Measurements from ENCODE around the gene CDH23. TPM values are rescaled to one million over a fixed set of nuclear protein-coding genes. Genes with fewer than 3 reads are reported as not detected.

Gene CDH23
- total and polyA plus RNA-seq, 2 donors (not counting 1 experiment from before 2014, with no cell fraction given), result 0.01 to 0.17 TPM

DNA sequence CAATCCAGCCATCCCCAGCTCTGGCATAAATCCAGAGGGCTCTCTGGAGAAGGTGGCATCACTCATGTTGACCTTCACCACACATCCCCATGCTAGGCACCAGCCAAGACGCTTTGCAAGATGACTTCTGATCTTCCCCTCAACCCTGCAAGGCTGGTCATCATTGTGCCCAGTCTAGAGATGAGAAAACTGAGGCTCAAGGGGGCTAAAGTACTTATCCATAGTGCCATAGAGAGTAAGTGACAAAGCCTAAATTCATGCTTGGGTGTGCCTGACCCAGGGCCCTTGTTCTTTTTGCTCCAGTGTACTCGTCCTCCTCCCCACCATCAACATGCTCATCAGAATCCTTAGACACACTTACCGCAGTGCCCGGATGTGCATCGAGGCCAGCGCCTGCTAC lies 324.6 kb downstream of the CDH23 start:
- no peaks in the 10 kb centered on the region for H3K4me1 ChIP-seq (ENCODE audit: control insufficient read depth, extremely low read depth, insufficient read depth, low read length)
- no peak overlapping the region for H2AFZ ChIP-seq (ENCODE audit: low read length)
- no peaks in the 10 kb centered on the region for H3K79me2 ChIP-seq (ENCODE audit: control insufficient read depth, insufficient read depth, low read length)
- no peak for DNase-seq (ENCODE audit: low read depth in 2 of 2)
- TF ChIP-seq, protein P1, sequence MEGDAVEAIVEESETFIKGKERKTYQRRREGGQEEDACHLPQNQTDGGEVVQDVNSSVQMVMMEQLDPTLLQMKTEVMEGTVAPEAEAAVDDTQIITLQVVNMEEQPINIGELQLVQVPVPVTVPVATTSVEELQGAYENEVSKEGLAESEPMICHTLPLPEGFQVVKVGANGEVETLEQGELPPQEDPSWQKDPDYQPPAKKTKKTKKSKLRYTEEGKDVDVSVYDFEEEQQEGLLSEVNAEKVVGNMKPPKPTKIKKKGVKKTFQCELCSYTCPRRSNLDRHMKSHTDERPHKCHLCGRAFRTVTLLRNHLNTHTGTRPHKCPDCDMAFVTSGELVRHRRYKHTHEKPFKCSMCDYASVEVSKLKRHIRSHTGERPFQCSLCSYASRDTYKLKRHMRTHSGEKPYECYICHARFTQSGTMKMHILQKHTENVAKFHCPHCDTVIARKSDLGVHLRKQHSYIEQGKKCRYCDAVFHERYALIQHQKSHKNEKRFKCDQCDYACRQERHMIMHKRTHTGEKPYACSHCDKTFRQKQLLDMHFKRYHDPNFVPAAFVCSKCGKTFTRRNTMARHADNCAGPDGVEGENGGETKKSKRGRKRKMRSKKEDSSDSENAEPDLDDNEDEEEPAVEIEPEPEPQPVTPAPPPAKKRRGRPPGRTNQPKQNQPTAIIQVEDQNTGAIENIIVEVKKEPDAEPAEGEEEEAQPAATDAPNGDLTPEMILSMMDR (conservative IDR thresholded peaks at IDR 0.05 in 1 of 2, IDR thresholded peaks at IDR 0.05 in 1 of 2; ENCODE audit: low read depth in 1 of 2, low read length in 2 of 2), result no peak
- TF ChIP-seq EZH2 (IDR thresholded peaks at IDR 0.05; ENCODE audit: low read length, missing control alignments), result no peak
- H3K9me3 ChIP-seq (ENCODE audit: control insufficient read depth, insufficient read depth, low read depth, low read length), result no peaks in the 10 kb centered on the region
- no peak overlapping the region for H3K9ac ChIP-seq (ENCODE audit: insufficient read depth, low read length)
- no peak overlapping the region for H3K27ac ChIP-seq (ENCODE audit: insufficient read depth, low read length)
- H3K4me2 ChIP-seq (ENCODE audit: extremely low read depth, insufficient read depth, low read length), result no peak overlapping the region
- no peaks in the 10 kb centered on the region for H3K36me3 ChIP-seq (ENCODE audit: control insufficient read depth, insufficient read depth, low read length)
- no peak overlapping the region for H3K4me3 ChIP-seq (replicated peaks in 1 of 4; ENCODE audit: control extremely low read depth in 1 of 4, insufficient read depth in 1 of 4, low read depth in 3 of 4, low read length in 4 of 4)
- H3K27me3 ChIP-seq (ENCODE audit: control insufficient read depth, insufficient read depth, low read length), result peaks cover 3% of the 10 kb centered on the region
- H4K20me1 ChIP-seq (ENCODE audit: control insufficient read depth, extremely low read depth, insufficient read depth, low read length), result no peaks in the 10 kb centered on the region

- Histone ChIP-seq H3K79me2 (ENCODE audit: control insufficient read depth, insufficient read depth, low read length) (no peaks in the 10 kb centered on the region), H3K4me2 (ENCODE audit: extremely low read depth, insufficient read depth, low read length) (no peak overlapping the region), H3K9me3 (ENCODE audit: control insufficient read depth, insufficient read depth, low read depth, low read length) (no peaks in the 10 kb centered on the region), H3K36me3 (ENCODE audit: control insufficient read depth, insufficient read depth, low read length) (no peaks in the 10 kb centered on the region), H4K20me1 (ENCODE audit: control insufficient read depth, extremely low read depth, insufficient read depth, low read length) (no peaks in the 10 kb centered on the region), H3K9ac (ENCODE audit: insufficient read depth, low read length) (no peak overlapping the region), H3K27ac (ENCODE audit: insufficient read depth, low read length) (no peak overlapping the region), H2AFZ (ENCODE audit: low read length) (no peak overlapping the region), H3K4me1 (ENCODE audit: control insufficient read depth, extremely low read depth, insufficient read depth, low read length) (peaks cover 4% of the 10 kb centered on the region), H3K27me3 (ENCODE audit: control insufficient read depth, insufficient read depth, low read length) (peaks cover 6% of the 10 kb centered on the region), H3K4me3 (replicated peaks in 1 of 4; ENCODE audit: control extremely low read depth in 1 of 4, insufficient read depth in 1 of 4, low read depth in 3 of 4, low read length in 4 of 4) (no peak overlapping the region)
- TF ChIP-seq, protein P1 (conservative IDR thresholded peaks at IDR 0.05 in 1 of 2, IDR thresholded peaks at IDR 0.05 in 1 of 2; ENCODE audit: low read depth in 1 of 2, low read length in 2 of 2), result no peak
- TF ChIP-seq EZH2 (IDR thresholded peaks at IDR 0.05; ENCODE audit: low read length, missing control alignments), result no peak
- no peak for DNase-seq (ENCODE audit: low read depth in 2 of 2)
Measured at GRCh38 chr10:71722849-71723248, 326.1 kb downstream of the CDH23 start.

DNA sequence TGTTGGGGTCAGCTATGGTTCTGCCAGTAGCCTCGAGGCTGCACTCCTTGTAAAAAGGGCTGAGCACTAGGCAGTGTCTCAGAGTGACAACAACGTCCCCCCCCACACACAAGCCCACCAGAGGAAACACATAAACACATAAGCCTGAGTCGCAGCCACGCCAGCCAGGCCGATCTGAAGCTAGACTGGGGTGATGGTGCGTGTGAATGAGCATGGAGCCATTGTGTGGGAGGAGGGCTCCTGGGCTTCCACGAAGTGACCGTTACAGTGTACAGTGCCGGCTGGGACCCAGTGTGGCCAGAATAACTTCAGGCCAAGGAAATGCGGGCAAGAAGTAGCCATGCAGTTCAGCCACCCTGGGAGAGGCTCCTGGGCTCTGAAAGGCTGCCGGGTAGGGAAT lies 326.6 kb downstream of the CDH23 start:
- Histone ChIP-seq H3K4me2 (ENCODE audit: extremely low read depth, insufficient read depth, low read length) (no peak overlapping the region), H3K9me3 (ENCODE audit: control insufficient read depth, insufficient read depth, low read depth, low read length) (no peaks in the 10 kb centered on the region), H3K4me3 (replicated peaks in 1 of 4; ENCODE audit: control extremely low read depth in 1 of 4, insufficient read depth in 1 of 4, low read depth in 3 of 4, low read length in 4 of 4) (no peak overlapping the region), H2AFZ (ENCODE audit: low read length) (no peak overlapping the region), H3K79me2 (ENCODE audit: control insufficient read depth, insufficient read depth, low read length) (no peaks in the 10 kb centered on the region), H3K9ac (ENCODE audit: insufficient read depth, low read length) (no peak overlapping the region), H4K20me1 (ENCODE audit: control insufficient read depth, extremely low read depth, insufficient read depth, low read length) (no peaks in the 10 kb centered on the region), H3K36me3 (ENCODE audit: control insufficient read depth, insufficient read depth, low read length) (no peaks in the 10 kb centered on the region), H3K27me3 (ENCODE audit: control insufficient read depth, insufficient read depth, low read length) (peaks cover 6% of the 10 kb centered on the region), H3K4me1 (ENCODE audit: control insufficient read depth, extremely low read depth, insufficient read depth, low read length) (peaks cover 7% of the 10 kb centered on the region), H3K27ac (ENCODE audit: insufficient read depth, low read length) (no peak overlapping the region)
- TF ChIP-seq, protein P1 (conservative IDR thresholded peaks at IDR 0.05 in 1 of 2, IDR thresholded peaks at IDR 0.05 in 1 of 2; ENCODE audit: low read depth in 1 of 2, low read length in 2 of 2), result no peak
- no peak for TF ChIP-seq EZH2 (IDR thresholded peaks at IDR 0.05; ENCODE audit: low read length, missing control alignments)
- DNase-seq (ENCODE audit: low read depth in 2 of 2), result no peak

Measured in fibroblast of lung (primary cell).